A673 (cell line): ENCODE measurements around the gene OPN3. TPM values are rescaled to one million over a fixed set of nuclear protein-coding genes. Genes with fewer than 3 reads are reported as not detected.

ENCODE experiments used
- BruUV-seq: library from RNA; stranded (reverse); fragments of 400-500 nt; replicated peaks from 2 replicates; lab custom pipeline; 2021; lab: Mats Ljungman, UMichigan
- CTCF ChIA-PET: fragments of 300-600 bp; sonication (Branson Sonifier 250); formaldehyde crosslinking; loops from one replicate; lab custom pipeline; 2022; ENCODE audit warnings: antibody characterized with exemption; lab: Charles Lee
- POLR2A ChIA-PET: fragments of 300-600 bp; sonication (Branson Sonifier 250); formaldehyde crosslinking; loops from one replicate; lab custom pipeline; 2022; ENCODE audit warnings: antibody characterized with exemption; ENCODE audit not compliant: low non-redundant PET; lab: Charles Lee
- DNase-seq: peaks from one replicate; pipeline ENCODE4 v3.0.0-alpha.2; 2015; ENCODE audit warnings: low spot score
- H3K27ac ChIP-seq: fragments of 200-600 bp; sonication (generic); 2 replicates; pipeline ENCODE4 v1.5.1; 2016; ENCODE audit warnings: mixed run types, low read depth, mild to moderate bottlenecking, mixed read lengths, antibody characterized with exemption, low read length; ENCODE audit not compliant: poor library complexity, severe bottlenecking
- H3K27me3 ChIP-seq: fragments of 200-600 bp; sonication (generic); replicated peaks from 2 replicates; pipeline ENCODE4 v1.6.1; 2017; ENCODE audit warnings: mixed run types, low read depth, mild to moderate bottlenecking, mixed read lengths, antibody characterized with exemption, low read length; ENCODE audit not compliant: insufficient read depth, poor library complexity
- H3K36me3 ChIP-seq: fragments of 200-600 bp; sonication (generic); 2 replicates; pipeline ENCODE4 v1.6.1; 2016; ENCODE audit warnings: mixed run types, mild to moderate bottlenecking, mixed read lengths, antibody characterized with exemption, low read length; ENCODE audit not compliant: insufficient read depth, poor library complexity, severe bottlenecking
- H3K4me1 ChIP-seq: fragments of 200-600 bp; sonication (generic); 2 replicates; pipeline ENCODE4 v1.6.1; 2017; ENCODE audit warnings: mixed run types, mild to moderate bottlenecking, mixed read lengths, antibody characterized with exemption, low read length; ENCODE audit not compliant: insufficient read depth, poor library complexity, severe bottlenecking
- H3K4me3 ChIP-seq: fragments of 200-600 bp; sonication (generic); 2 replicates; pipeline ENCODE4 v1.5.1; 2016; ENCODE audit warnings: low read depth, mixed run types, mild to moderate bottlenecking, mixed read lengths, low read length; ENCODE audit not compliant: poor library complexity, severe bottlenecking
- H3K9me3 ChIP-seq: fragments of 200-600 bp; sonication (generic); 2 replicates; pipeline ENCODE4 v1.6.1; 2016; ENCODE audit warnings: mixed run types, low read depth, mild to moderate bottlenecking, mixed read lengths, antibody characterized with exemption, low read length; ENCODE audit not compliant: poor library complexity, severe bottlenecking
- EZH2 ChIP-seq: fragments of 200-600 bp; sonication (generic); IDR thresholded peaks from 2 replicates; pipeline ENCODE4 v1.6.1; 2017; ENCODE audit warnings: borderline replicate concordance, low read depth, mild to moderate bottlenecking, mixed read lengths, antibody characterized with exemption, low read length; ENCODE audit not compliant: poor library complexity, severe bottlenecking
- intact Hi-C: fragments of 100-400 bp; cut with micrococcal nuclease; formaldehyde crosslinking; loops from one replicate; pipeline ENCODE4 v1.10.0; 2022; ENCODE audit not compliant: unreplicated experiment
- total RNA-seq: library from RNA; stranded (reverse); gene quantifications from 2 replicates; pipeline ENCODE4 v1.2.3, GENCODE V29; 2021
- TF ChIP-seq, protein P1 (sequence below): fragments of 300-800, 200-600 bp; sonication (generic); conservative IDR thresholded peaks from 2 replicates; pipeline ENCODE4 v1.5.1; 2017; ENCODE audit warnings: low read depth, mild to moderate bottlenecking, antibody characterized with exemption, low read length, moderate library complexity, mixed read lengths

The OPN3 gene
- total RNA-seq, 1 experiment from 2014 or later = 12.6 TPM

DNA sequence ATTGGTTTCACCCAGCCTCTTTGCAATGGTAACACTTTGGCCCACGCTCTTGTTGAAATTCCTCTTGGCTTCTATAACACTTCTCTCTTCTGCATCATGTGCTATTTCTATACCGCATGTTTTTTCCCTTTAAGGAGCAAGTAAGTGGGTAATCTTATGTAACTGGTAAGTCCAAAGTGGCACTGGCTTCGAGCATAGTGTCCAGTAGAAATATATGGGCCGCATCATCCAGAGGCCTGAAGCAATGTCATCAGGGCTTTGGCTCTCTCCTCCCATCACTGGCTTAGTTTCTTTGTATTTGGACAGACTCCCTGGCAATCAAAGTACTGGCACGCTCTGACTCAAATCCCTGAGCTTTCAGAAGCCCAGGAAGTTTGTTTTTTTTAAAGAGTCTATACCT, 17.5 kb downstream of the OPN3 start:
- no peak for TF ChIP-seq EZH2
- TF ChIP-seq, protein P1, sequence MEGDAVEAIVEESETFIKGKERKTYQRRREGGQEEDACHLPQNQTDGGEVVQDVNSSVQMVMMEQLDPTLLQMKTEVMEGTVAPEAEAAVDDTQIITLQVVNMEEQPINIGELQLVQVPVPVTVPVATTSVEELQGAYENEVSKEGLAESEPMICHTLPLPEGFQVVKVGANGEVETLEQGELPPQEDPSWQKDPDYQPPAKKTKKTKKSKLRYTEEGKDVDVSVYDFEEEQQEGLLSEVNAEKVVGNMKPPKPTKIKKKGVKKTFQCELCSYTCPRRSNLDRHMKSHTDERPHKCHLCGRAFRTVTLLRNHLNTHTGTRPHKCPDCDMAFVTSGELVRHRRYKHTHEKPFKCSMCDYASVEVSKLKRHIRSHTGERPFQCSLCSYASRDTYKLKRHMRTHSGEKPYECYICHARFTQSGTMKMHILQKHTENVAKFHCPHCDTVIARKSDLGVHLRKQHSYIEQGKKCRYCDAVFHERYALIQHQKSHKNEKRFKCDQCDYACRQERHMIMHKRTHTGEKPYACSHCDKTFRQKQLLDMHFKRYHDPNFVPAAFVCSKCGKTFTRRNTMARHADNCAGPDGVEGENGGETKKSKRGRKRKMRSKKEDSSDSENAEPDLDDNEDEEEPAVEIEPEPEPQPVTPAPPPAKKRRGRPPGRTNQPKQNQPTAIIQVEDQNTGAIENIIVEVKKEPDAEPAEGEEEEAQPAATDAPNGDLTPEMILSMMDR = no peak
- POLR2A ChIA-PET = no interaction called here
- Histone ChIP-seq H3K9me3 (no peaks in the 10 kb centered on the region), H3K4me1 (peaks cover 3% of the 10 kb centered on the region), H3K27ac (no peak overlapping the region), H3K4me3 (no peak overlapping the region), H3K27me3 (no peaks in the 10 kb centered on the region), H3K36me3 (no peaks in the 10 kb centered on the region)
- CTCF ChIA-PET = no interaction called here
- intact Hi-C loops = no loop called here
- DNase-seq = no peak
- no TSS peak for BruUV-seq

DNA sequence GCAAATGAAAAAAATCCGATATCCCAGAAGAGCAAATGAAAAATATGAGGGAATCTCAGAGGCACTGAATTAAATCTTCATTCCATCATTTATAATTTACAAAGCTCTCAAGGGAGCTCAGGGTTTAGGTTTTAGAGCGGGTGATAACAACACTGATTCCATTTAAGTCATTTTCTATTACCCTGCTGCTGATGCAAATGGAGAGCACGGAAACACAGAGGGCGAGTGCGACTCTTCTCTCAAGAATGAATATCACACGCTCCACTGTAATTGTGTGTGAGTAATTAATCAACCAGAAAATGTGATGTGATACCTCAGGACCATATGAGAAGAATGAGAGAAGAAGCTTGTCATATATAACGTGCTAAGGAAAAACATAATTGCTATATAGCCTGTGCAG, 22.7 kb downstream of the OPN3 start:
- H3K36me3 ChIP-seq = no peaks in the 10 kb centered on the region
- H3K27ac ChIP-seq = no peak overlapping the region
- TF ChIP-seq, protein P1 = no peak
- TF ChIP-seq EZH2 = no peak
- intact Hi-C loops = loop anchor here (10.0 kb wide), 1 partner anchor 397 kb away; no protein-coding TSS in a partner anchor
- no peaks in the 10 kb centered on the region for H3K4me1 ChIP-seq
- BruUV-seq = no TSS peak
- POLR2A ChIA-PET = no interaction called here
- DNase-seq = no peak
- CTCF ChIA-PET = no interaction called here
- no peaks in the 10 kb centered on the region for H3K9me3 ChIP-seq
- H3K27me3 ChIP-seq = no peaks in the 10 kb centered on the region
- H3K4me3 ChIP-seq = no peak overlapping the region

DNA sequence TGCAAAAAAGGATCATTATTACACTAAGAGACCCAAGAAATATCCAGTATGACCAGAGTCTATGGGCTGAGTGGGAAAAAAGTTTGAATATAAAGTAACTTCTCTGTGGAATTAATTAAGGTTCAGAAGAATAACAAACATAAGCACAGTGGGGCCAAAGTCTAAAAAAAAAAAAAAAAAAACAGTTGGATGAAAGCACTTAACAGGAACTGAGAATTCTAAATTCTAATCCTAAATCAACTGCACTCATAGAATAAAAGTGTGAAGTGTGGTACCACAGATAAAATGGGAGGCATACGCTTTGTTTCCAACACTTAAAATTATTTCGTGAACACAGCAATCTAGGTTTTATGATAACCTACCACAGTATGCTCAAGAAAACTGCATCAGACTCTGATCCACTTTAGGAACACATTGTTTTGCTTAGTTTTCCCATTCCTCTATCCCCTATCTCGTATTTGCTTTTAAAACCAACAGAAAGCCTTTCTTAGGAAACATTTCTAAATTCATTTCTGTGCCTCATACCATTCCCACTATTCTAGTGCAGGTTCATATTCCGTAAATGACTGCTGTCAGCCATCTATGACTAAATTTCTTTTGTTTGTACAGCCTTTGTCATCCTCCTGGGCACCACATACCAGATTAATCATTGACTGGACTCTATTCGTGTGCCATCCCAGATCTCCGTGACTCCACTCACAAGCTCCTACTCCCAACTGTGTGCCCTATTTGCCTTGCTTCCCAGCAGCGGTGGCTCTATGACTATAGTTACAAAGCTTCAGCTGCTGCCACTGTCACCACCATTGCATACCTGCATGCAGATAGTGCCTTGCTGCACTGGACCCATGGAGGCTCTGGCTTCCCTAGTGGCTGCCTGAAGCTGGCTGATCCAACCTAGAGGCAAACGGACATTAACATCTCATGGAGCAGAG, 24.9 kb downstream of the OPN3 start:
- H3K4me1 ChIP-seq = no peaks in the 10 kb centered on the region
- no TSS peak for BruUV-seq
- H3K36me3 ChIP-seq = no peaks in the 10 kb centered on the region
- no peaks in the 10 kb centered on the region for H3K9me3 ChIP-seq
- H3K27me3 ChIP-seq = no peaks in the 10 kb centered on the region
- no peak overlapping the region for H3K4me3 ChIP-seq
- H3K27ac ChIP-seq = no peak overlapping the region
- DNase-seq = no peak
- ChIA-PET POLR2A (no interaction called here), CTCF (no interaction called here)
- TF ChIP-seq, protein P1 = no peak
- no peak for TF ChIP-seq EZH2
- intact Hi-C loops = loop anchor here (10.0 kb wide), 1 partner anchor 399 kb away; no protein-coding TSS in a partner anchor
